Activated CD4-positive, alpha-beta T cell treated with anti-CD3 and anti-CD28 coated beads, Interleukin-2, amount 10 ng/mL, durations not matched to agents 24 days and 14 days (primary cell): Measurements from ENCODE around the gene PRAMEF12. TPM values are rescaled to one million over a fixed set of nuclear protein-coding genes. Genes with fewer than 3 reads are reported as not detected.

Experiments used
- DNase-seq: peaks from one replicate; pipeline ENCODE4 v3.0.0; 2022
- H3K27ac Mint-ChIP-seq: one replicate; pipeline ENCODE4 v1.8.0; 2022; ENCODE audit warnings: mild to moderate bottlenecking, mixed read lengths
- H3K27me3 Mint-ChIP-seq: one replicate; pipeline ENCODE4 v1.8.0; 2022; ENCODE audit warnings: mixed read lengths
- H3K36me3 Mint-ChIP-seq: one replicate; pipeline ENCODE4 v1.8.0; 2022; ENCODE audit warnings: low read depth, mild to moderate bottlenecking, mixed read lengths
- H3K4me1 Mint-ChIP-seq: one replicate; pipeline ENCODE4 v1.8.0; 2021; ENCODE audit warnings: mixed read lengths
- H3K4me3 Mint-ChIP-seq: one replicate; pipeline ENCODE4 v1.8.0; 2022; ENCODE audit warnings: mild to moderate bottlenecking, moderate library complexity, mixed read lengths
- H3K9me3 Mint-ChIP-seq: one replicate; pipeline ENCODE4 v1.8.0; 2021; ENCODE audit warnings: mixed read lengths
- intact Hi-C: fragments of 100-400 bp; cut with micrococcal nuclease; formaldehyde crosslinking; loops from one replicate; pipeline ENCODE4 v1.15.1; 2023
- total RNA-seq: library from RNA; stranded (reverse); gene quantifications from 2 replicates; pipeline ENCODE4 v1.2.3, GENCODE V29; 2022

Gene PRAMEF12
- total RNA-seq, 1 donor from 2014 or later, result not detected

DNA sequence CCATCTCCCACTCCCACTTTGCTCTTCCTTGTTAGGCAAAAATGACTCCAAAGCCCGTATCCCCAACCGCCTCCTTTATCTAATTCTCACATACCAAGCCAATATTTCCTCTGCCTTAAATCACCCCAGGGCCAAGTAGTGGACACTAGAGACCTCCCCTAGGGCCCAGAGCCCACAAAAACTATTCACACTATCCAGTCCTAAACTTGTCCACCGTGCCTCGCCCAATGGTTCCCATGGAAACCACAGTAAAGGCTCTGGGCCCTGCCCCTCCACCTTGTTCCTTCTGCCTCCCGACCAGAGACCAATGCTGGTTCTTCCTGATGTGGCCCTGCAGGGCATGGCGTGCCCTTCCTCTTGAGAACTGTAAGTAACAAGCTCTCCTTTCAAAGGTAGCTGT lies 15.7 kb upstream of the PRAMEF12 start:
- no peaks in the 10 kb centered on the region for H3K9me3 Mint-ChIP-seq

DNA sequence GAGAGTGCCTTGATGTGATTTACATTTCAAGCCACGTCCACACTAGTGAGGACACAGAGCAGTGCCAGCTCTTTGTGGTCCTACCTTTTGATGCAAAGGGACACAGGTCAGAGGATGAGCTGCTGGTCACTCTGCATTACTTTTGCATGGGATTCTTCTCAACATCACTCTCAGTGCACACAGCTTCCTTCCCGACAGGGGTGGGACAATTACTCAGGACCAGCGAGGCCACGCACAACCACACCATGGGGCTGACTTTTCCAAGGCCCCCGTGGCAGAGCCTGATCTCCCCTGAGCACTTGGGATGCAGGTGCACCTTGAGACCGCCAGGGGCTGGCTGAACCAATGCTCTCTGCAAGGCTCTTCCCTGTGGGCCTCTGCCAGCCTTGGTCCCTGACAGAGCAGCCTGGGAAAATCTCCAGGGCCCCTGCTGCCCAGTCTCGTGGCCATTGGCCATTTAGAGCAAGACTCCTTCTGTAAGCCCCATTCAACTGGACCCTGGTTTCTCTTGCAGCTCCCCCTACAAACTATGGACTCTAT lies 13.2 kb upstream of the PRAMEF12 start:
- intact Hi-C loops, result no loop called here
- peaks cover 8% of the 10 kb centered on the region for H3K27me3 Mint-ChIP-seq
- H3K9me3 Mint-ChIP-seq, result no peaks in the 10 kb centered on the region
- no peaks in the 10 kb centered on the region for H3K4me1 Mint-ChIP-seq
- DNase-seq, result no peak
- H3K4me3 Mint-ChIP-seq, result no peak overlapping the region
- no peak overlapping the region for H3K27ac Mint-ChIP-seq
- no peaks in the 10 kb centered on the region for H3K36me3 Mint-ChIP-seq

More for the DNA sequence above, 15.7 kb upstream of the PRAMEF12 start:
- H3K27ac Mint-ChIP-seq, result no peak overlapping the region
- no peaks in the 10 kb centered on the region for H3K4me1 Mint-ChIP-seq
- intact Hi-C loops, result no loop called here
- no peak overlapping the region for H3K4me3 Mint-ChIP-seq
- peaks cover 15% of the 10 kb centered on the region for H3K27me3 Mint-ChIP-seq
- DNase-seq, result no peak
- no peaks in the 10 kb centered on the region for H3K36me3 Mint-ChIP-seq

DNA sequence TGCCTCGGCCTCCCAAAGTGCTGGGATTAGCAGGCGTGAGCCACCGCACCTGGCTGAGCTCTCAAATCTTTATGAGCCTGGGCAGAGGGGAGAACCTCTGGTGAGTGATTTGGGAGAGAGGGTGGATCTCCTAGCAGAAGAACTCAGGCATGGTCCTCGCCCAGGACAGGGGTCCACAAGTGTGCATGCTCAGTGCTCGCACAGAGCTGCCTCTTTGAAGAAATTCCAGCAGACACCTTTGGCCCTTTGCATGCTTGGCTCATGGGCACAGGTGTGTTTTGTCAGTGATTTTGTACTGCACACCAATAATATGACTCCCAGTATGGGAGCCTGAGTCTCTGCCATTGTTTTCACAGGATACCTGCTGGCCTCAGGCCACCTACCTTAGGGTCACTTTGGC lies 11.8 kb upstream of the PRAMEF12 start:
- intact Hi-C loops, result no loop called here
- no peak for DNase-seq
- H3K9me3 Mint-ChIP-seq, result no peaks in the 10 kb centered on the region
- no peak overlapping the region for H3K4me3 Mint-ChIP-seq
- no peak overlapping the region for H3K27ac Mint-ChIP-seq
- peaks cover 10% of the 10 kb centered on the region for H3K27me3 Mint-ChIP-seq
- H3K36me3 Mint-ChIP-seq, result no peaks in the 10 kb centered on the region
- no peaks in the 10 kb centered on the region for H3K4me1 Mint-ChIP-seq

DNA sequence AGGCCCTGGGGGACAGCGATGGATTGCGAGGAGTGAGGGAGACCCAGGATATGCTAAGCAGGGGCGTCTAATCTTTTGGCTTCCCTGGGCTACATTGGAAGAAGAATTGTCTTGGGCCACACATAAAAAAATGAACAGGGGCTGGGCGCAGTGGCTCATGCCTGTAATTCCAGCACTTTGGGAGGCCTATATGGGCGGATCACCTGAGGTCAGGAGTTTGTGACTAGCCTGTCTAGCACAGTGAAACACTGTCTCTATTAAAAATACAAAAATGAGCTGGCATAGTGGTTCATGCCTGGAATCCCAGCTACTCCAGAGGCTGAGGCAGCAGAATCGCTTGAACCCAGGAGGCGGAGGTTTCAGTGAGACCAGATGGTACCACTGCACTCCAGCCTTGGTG lies 10.8 kb upstream of the PRAMEF12 start:
- H3K9me3 Mint-ChIP-seq, result no peaks in the 10 kb centered on the region
- no peak for DNase-seq
- intact Hi-C loops, result no loop called here
- peaks cover 13% of the 10 kb centered on the region for H3K27me3 Mint-ChIP-seq
- H3K4me1 Mint-ChIP-seq, result no peaks in the 10 kb centered on the region
- no peaks in the 10 kb centered on the region for H3K36me3 Mint-ChIP-seq
- H3K27ac Mint-ChIP-seq, result no peak overlapping the region
- H3K4me3 Mint-ChIP-seq, result no peak overlapping the region

DNA sequence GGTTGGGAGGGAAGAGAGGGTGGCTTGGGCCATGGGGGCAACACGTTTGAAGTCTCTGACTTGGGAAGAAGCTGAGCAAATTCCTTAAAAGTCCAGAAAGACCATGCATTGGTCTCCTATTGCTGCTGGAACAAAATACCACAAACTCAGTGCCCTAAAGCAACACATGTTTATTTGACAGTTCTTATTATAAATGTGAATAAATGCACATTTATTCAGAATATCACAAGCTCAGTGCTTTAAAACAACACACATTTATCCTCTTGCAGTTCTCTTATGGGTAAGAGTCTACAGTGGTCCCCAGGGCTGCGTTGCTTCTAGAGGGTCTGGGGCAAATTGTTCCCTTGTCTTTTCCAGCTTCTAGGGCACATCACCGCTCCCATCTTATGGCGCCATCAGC lies 10.1 kb upstream of the PRAMEF12 start:
- Mint-ChIP-seq H3K4me3 (no peak overlapping the region), H3K27me3 (peaks cover 8% of the 10 kb centered on the region), H3K9me3 (no peaks in the 10 kb centered on the region), H3K27ac (no peak overlapping the region), H3K4me1 (no peaks in the 10 kb centered on the region), H3K36me3 (no peaks in the 10 kb centered on the region)
- no peak for DNase-seq
- intact Hi-C loops, result no loop called here

DNA sequence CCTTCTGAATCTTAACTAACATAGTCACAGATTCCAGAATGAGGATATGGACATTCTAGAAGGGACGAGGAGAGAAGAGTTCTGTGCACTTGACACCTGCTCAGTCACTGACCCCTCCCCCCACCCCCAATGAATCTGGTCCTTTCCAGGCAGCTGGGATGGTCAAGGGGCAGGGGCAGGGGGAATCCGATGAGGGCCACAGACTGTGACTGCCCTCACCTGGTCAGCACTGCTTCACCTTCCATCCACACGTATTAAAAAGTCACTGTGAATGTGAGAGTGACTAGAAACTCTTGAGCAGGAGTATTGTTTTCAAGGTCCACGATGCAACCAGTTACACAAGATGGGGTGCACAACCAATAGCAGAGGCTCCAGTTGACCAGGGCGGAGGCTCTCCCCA lies 9.5 kb upstream of the PRAMEF12 start:
- DNase-seq, result no peak
- Mint-ChIP-seq H3K36me3 (no peaks in the 10 kb centered on the region), H3K27me3 (peaks cover 8% of the 10 kb centered on the region), H3K4me3 (no peak overlapping the region), H3K9me3 (no peaks in the 10 kb centered on the region), H3K4me1 (no peaks in the 10 kb centered on the region), H3K27ac (no peak overlapping the region)
- intact Hi-C loops, result no loop called here

DNA sequence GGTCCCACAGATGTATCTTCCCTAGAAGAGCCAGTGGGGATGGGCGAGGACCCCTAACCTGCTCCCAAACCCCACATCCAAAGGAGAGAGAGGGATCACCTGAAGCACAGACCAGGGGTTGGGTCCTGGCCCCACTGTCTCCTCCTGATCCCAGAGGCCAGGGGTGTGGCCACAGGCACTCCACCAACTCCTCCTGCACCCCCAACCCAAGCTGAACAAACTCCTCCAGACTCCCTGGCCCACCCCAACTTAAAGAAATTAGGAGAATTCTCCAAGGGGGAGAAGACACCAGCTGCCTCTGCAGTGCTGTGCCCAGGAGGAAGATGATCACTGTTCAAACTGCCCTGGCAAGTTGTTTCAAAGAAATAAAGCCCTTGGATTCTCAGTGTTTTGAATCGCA lies 4.5 kb upstream of the PRAMEF12 start:
- intact Hi-C loops, result no loop called here
- Mint-ChIP-seq H3K27me3 (peaks cover 8% of the 10 kb centered on the region), H3K9me3 (no peaks in the 10 kb centered on the region), H3K27ac (no peak overlapping the region), H3K4me1 (no peaks in the 10 kb centered on the region), H3K36me3 (no peaks in the 10 kb centered on the region), H3K4me3 (no peak overlapping the region)
- no peak for DNase-seq

DNA sequence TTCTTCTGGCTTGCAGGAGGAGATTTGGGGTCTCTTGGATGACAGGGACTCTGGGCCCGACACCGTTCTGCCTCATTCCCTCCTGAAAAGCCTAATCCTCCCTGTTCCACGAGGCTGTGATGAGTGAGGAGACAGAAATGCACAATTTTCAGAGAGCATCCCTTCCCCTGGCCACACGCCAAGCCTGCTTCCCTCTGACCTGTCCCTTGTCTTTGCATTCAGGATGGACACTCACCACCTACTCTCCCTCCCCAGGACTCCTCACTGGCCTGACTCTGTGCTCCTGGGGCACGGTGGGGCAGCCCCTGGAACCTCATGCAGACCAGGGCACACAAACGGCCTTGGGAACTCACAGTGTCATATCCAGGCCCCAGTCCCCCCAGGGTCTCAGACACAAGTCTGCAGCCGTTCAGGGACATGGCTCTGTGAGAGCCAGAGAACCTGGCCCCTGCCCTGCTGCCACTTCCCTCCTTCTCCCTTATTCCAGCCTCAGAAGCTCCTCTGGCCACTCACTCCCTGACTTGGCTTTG lies 3.5 kb upstream of the PRAMEF12 start:
- Mint-ChIP-seq H3K36me3 (no peaks in the 10 kb centered on the region), H3K9me3 (no peaks in the 10 kb centered on the region)
- intact Hi-C loops, result no loop called here

DNA sequence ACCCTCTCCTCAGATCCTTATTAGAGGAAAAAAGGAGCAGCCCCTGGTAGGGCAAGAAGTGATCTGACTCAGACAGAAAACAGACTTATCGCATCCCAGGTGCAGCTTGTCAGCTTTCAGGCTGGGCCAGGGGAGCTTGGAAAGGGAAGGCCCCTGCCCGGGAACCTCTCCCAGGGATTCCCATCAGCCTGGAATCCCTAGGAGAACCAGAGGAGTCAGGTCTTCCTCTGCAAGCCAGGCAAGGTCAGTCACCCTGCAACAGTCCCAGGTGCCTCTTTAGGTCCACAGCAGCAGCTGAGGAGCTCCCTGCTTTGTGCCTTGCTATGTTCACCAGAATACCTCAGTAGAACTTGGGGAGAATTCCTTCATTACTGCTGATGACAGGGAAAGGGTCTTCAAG lies 2.9 kb upstream of the PRAMEF12 start:
- Mint-ChIP-seq H3K27ac (no peak overlapping the region), H3K4me1 (no peaks in the 10 kb centered on the region), H3K9me3 (no peaks in the 10 kb centered on the region), H3K27me3 (peaks cover 8% of the 10 kb centered on the region), H3K36me3 (no peaks in the 10 kb centered on the region), H3K4me3 (no peak overlapping the region)
- DNase-seq, result no peak
- intact Hi-C loops, result no loop called here

More for the DNA sequence above, 3.5 kb upstream of the PRAMEF12 start:
- Mint-ChIP-seq H3K27ac (no peak overlapping the region), H3K4me3 (no peak overlapping the region), H3K4me1 (no peaks in the 10 kb centered on the region), H3K27me3 (peaks cover 8% of the 10 kb centered on the region)
- no peak for DNase-seq

DNA sequence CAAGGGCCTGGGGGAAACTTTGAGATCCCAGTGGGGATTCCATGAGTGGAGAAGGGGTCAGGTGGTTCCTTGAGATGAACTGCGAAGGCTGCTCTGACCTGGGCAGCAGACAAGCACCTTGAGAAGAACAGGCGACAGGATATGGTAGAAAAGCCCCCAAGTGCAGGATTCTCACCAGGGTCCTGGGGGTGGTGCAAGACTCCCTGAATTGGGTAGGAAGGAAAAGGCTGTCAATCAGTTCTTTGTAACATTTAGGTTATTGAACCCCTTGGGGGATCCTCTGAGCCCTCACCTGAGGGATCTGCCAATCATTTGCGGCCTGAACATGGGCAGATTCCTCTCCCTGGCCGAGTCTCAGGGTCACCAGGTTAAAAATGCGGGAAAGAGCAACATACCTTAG lies 2.4 kb upstream of the PRAMEF12 start:
- no peak overlapping the region for H3K4me3 Mint-ChIP-seq
- intact Hi-C loops, result no loop called here
- H3K27ac Mint-ChIP-seq, result no peak overlapping the region

DNA sequence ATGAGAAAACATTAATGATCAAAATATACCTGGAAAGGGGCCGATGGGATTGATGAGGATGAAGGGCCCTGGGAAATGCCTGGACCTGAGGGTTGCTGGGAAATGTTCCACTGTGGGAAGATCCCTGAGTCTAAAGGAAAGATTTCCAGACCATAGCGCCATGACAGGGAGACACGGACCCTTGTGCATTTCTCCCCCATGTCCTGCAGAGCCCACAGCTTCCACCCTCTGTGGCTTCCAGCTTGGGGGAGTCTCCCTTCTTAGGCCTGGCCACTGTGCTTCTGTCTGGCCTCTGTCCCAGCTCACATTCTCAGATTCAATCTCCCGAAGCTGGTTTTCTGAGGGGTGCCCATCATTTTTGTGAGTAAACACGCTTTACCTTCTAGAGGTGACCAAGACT lies 1.0 kb upstream of the PRAMEF12 start:
- Mint-ChIP-seq H3K27me3 (peaks cover 4% of the 10 kb centered on the region), H3K27ac (no peak overlapping the region), H3K4me3 (no peak overlapping the region), H3K9me3 (no peaks in the 10 kb centered on the region), H3K36me3 (no peaks in the 10 kb centered on the region), H3K4me1 (no peaks in the 10 kb centered on the region)
- intact Hi-C loops, result no loop called here
- no peak for DNase-seq

More for the DNA sequence above, 2.4 kb upstream of the PRAMEF12 start:
- DNase-seq, result no peak
- Mint-ChIP-seq H3K9me3 (no peaks in the 10 kb centered on the region), H3K27me3 (peaks cover 8% of the 10 kb centered on the region), H3K4me1 (no peaks in the 10 kb centered on the region), H3K36me3 (no peaks in the 10 kb centered on the region)

DNA sequence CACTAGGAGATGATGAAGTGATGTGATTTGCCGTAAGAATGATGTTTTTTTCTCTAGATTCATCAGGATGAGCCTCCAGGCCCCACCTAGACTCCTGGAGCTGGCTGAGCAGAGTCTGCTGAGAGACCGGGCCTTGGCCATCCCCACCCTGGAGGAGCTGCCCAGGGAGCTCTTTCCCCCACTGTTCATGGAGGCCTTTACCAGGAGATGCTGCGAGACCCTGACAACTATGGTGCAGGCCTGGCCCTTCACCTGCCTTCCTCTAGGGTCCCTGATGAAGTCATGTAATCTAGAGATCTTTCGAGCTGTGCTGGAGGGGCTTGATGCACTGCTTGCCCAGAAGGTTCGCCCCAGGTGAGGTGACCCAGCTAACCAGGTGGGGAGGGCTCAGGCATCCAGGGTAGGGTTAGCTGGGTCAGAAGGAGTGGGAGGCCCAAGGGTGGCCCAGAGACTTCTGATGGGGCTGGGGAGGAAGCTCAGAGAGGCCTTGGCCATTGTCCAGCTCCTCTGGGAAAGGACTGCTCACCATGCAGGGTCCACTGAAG lies 1.3 kb downstream of the PRAMEF12 start:
- no peaks in the 10 kb centered on the region for H3K27me3 Mint-ChIP-seq
- H3K9me3 Mint-ChIP-seq, result no peaks in the 10 kb centered on the region
- H3K4me3 Mint-ChIP-seq, result no peak overlapping the region
- intact Hi-C loops, result no loop called here
- H3K27ac Mint-ChIP-seq, result no peak overlapping the region
- DNase-seq, result no peak
- H3K4me1 Mint-ChIP-seq, result no peaks in the 10 kb centered on the region
- H3K36me3 Mint-ChIP-seq, result no peaks in the 10 kb centered on the region

DNA sequence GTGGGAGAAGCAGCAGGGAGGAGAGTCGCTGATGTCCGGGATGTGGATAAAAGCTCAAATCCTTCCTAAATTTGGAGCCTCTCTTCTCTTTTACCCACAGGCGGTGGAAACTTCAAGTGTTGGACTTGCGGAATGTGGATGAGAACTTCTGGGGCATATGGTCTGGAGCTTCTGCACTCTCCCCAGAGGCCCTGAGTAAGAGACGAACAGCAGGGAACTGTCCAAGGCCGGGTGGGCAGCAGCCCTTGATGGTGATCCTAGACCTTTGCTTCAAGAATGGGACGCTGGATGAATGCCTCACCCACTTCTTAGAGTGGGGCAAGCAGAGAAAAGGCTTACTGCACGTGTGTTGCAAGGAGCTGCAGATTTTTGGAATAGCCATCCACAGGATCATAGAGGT lies 1.9 kb downstream of the PRAMEF12 start:
- Mint-ChIP-seq H3K27me3 (no peaks in the 10 kb centered on the region), H3K4me1 (no peaks in the 10 kb centered on the region), H3K9me3 (no peaks in the 10 kb centered on the region), H3K27ac (no peak overlapping the region), H3K36me3 (no peaks in the 10 kb centered on the region), H3K4me3 (no peak overlapping the region)
- no peak for DNase-seq
- intact Hi-C loops, result no loop called here

DNA sequence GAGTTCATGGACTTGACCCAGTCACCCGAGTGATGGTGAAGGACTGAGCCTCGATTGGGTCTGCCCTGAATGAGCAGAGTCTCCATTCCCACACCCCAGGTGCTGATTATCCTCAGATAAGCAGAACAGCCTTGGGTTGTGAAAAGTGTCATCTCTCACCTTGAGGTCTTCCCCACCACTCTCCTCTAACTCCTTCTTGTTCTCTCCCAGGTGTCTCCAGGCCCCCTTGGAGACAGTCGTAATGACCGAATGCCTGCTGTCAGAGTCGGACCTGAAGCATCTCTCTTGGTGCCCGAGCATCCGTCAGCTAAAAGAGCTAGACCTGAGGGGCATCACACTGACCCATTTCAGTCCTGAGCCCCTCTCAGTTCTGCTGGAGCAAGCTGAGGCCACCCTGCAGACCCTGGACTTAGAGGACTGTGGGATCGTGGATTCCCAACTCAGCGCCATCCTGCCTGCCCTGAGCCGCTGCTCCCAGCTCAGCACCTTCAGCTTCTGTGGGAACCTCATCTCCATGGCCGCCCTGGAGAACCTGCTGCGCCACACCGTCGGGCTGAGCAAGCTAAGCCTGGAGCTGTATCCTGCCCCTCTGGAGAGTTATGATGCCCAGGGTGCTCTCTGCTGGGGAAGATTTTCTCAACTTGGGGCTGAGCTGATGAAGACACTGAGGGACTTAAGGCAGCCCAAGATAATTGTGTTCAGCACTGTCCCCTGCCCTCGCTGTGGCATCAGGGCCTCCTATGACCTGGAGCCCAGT lies 3.4 kb downstream of the PRAMEF12 start:
- Mint-ChIP-seq H3K9me3 (no peaks in the 10 kb centered on the region), H3K36me3 (no peaks in the 10 kb centered on the region), H3K4me3 (no peak overlapping the region), H3K27me3 (no peaks in the 10 kb centered on the region), H3K27ac (no peak overlapping the region), H3K4me1 (no peaks in the 10 kb centered on the region)
- DNase-seq, result no peak
- intact Hi-C loops, result no loop called here
